Tibial nerve (tissue), 4 donors: ENCODE results near the gene RETREG2. TPM values are rescaled to one million over a fixed set of nuclear protein-coding genes. Genes with fewer than 3 reads are reported as not detected.

Experiments
- DNase-seq, 2 donors: peaks; one replicate each; pipeline ENCODE4 v3.0.0-alpha.2; 2019; ENCODE audit warnings: low spot score in 2 of 2
- H3K27ac ChIP-seq, 4 donors: fragments of 200-600 bp; sonication (generic) in 3 of 4; one replicate each; pipeline ENCODE4 v1.5.1; 2017 to 2019; ENCODE audit warnings: mild to moderate bottlenecking in 1 of 4
- H3K27me3 ChIP-seq, 2 donors: fragments of 200-600 bp; sonication (generic) in 1 of 2; one replicate each; pipeline versions ENCODE4 v1.5.1 to v1.6.0; 2017 to 2019
- H3K36me3 ChIP-seq, 3 donors: fragments of 200-600 bp; sonication (generic); one replicate each; pipeline ENCODE4 v1.5.1; 2018 to 2019
- H3K4me1 ChIP-seq, 4 donors: fragments of 200-600 bp; sonication (generic) in 3 of 4; one replicate each; pipeline ENCODE4 v1.5.1; 2017 to 2019
- H3K4me3 ChIP-seq, 4 donors: fragments of 200-600 bp; sonication (generic) in 3 of 4; one replicate each; pipeline ENCODE4 v1.5.1; 2017 to 2019; ENCODE audit warnings: mild to moderate bottlenecking in 1 of 4, moderate library complexity in 1 of 4
- H3K9me3 ChIP-seq, 4 donors: fragments of 200-600 bp; sonication (generic) in 3 of 4; one replicate each; pipeline ENCODE4 v1.5.1; 2017 to 2019
- CTCF ChIP-seq, 5 experiments: fragments of 200-600 bp in 3 of 5; fragments of 450-650 bp in 2 of 5; sonication (generic) in 3 of 5; IDR thresholded peaks; one replicate each; pipeline ENCODE4 v1.5.1; 2016 to 2019; ENCODE audit warnings: antibody characterized with exemption in 5 of 5, mild to moderate bottlenecking in 3 of 5, moderate library complexity in 2 of 5
- EP300 ChIP-seq, 2 donors: sonication (generic); formaldehyde crosslinking; IDR thresholded peaks; one replicate each; pipeline ENCODE4 v1.6.1; 2017; ENCODE audit warnings: antibody characterized with exemption in 2 of 2, mild to moderate bottlenecking in 1 of 2
- POLR2A ChIP-seq, 2 donors: fragments of 450-650 bp; IDR thresholded peaks; one replicate each; pipeline ENCODE4 v1.6.1; 2017; ENCODE audit warnings: antibody characterized with exemption in 2 of 2, mild to moderate bottlenecking in 2 of 2, moderate library complexity in 2 of 2
- whole genome bisulfite sequencing, 2 donors: methylation state at CpG; one replicate each; pipeline ENCODE4 v1.1.5; 2018; 5-methylcytosine and 5-hydroxymethylcytosine counted together
- total RNA-seq, 4 donors: library from RNA; depleted of rRNA; stranded (reverse); fragments of >200 nt; gene quantifications; one replicate each; pipeline ENCODE4 v1.1.0, GENCODE V29; 2016

Gene RETREG2
- total RNA-seq, 4 donors from 2014 or later: 45.8 to 59.4 (median 54.3) TPM

GRCh38 chr2:219172231-219173154 is 5.6 kb upstream of the RETREG2 start:
- Histone ChIP-seq H3K27me3 (no peaks in the 10 kb centered on the region), H3K9me3 (no peaks in the 10 kb centered on the region), H3K36me3 (peaks cover 0 to 35% (median 19%) of the 10 kb centered on the region in 3 donors), H3K4me3 (no peak overlapping the region), H3K4me1 (peaks cover 3 to 38% (median 21%) of the 10 kb centered on the region in 4 donors), H3K27ac (peak overlapping the region in 3 of 4 donors; percentile 50 to 94 (median 84))
- WGBS, 2 donors: 85 to 88% methylated on average over 16 of the region's 16 CpGs
- no peak for DNase-seq
- TF ChIP-seq POLR2A (IDR thresholded peaks at IDR 0.05): no peak
- no peak for TF ChIP-seq CTCF (IDR thresholded peaks at IDR 0.05)
- no peak for TF ChIP-seq EP300 (IDR thresholded peaks at IDR 0.05)

GRCh38 chr2:219173176-219173575 is 4.9 kb upstream of the RETREG2 start:
- WGBS, 2 donors: 88 to 89% methylated on average over 6 of the region's 6 CpGs
- TF ChIP-seq EP300 (IDR thresholded peaks at IDR 0.05) (no peak), POLR2A (IDR thresholded peaks at IDR 0.05) (no peak), CTCF (IDR thresholded peaks at IDR 0.05) (no peak)
- Histone ChIP-seq H3K27ac (no peak overlapping the region), H3K4me1 (peaks cover 3 to 38% (median 21%) of the 10 kb centered on the region in 4 donors), H3K4me3 (no peak overlapping the region), H3K9me3 (no peaks in the 10 kb centered on the region), H3K36me3 (peaks cover 0 to 35% (median 19%) of the 10 kb centered on the region in 3 donors), H3K27me3 (no peaks in the 10 kb centered on the region)
- DNase-seq: no peak

- WGBS, 2 donors: 91 to 95% methylated on average over 3 of the region's 3 CpGs
- Histone ChIP-seq H3K36me3 (peaks cover 0 to 35% (median 19%) of the 10 kb centered on the region in 3 donors), H3K9me3 (no peaks in the 10 kb centered on the region), H3K27me3 (no peaks in the 10 kb centered on the region), H3K27ac (no peak overlapping the region), H3K4me3 (no peak overlapping the region), H3K4me1 (peaks cover 3 to 44% (median 27%) of the 10 kb centered on the region in 4 donors)
- TF ChIP-seq EP300 (IDR thresholded peaks at IDR 0.05) (no peak), POLR2A (IDR thresholded peaks at IDR 0.05) (no peak), CTCF (IDR thresholded peaks at IDR 0.05) (no peak)
- no peak for DNase-seq
These were observed 3.9 kb upstream of the RETREG2 start for GRCh38 chr2:219174146-219174545.

GRCh38 chr2:219174801-219175200 is 3.3 kb upstream of the RETREG2 start:
- no peaks in the 10 kb centered on the region for H3K9me3 ChIP-seq
- H3K27me3 ChIP-seq: no peaks in the 10 kb centered on the region
- H3K4me3 ChIP-seq: no peak overlapping the region
- peaks cover 0 to 38% (median 19%) of the 10 kb centered on the region in 3 donors for H3K36me3 ChIP-seq
- WGBS, 2 donors: 85% methylated on average over 7 of the region's 7 CpGs
- H3K4me1 ChIP-seq: peaks cover 3 to 51% (median 32%) of the 10 kb centered on the region in 4 donors
- TF ChIP-seq EP300 (IDR thresholded peaks at IDR 0.05) (no peak), CTCF (IDR thresholded peaks at IDR 0.05) (no peak), POLR2A (IDR thresholded peaks at IDR 0.05) (no peak)
- no peak for DNase-seq
- H3K27ac ChIP-seq: peak overlapping the region in 1 of 4 donors; percentile 98

- H3K27ac ChIP-seq: peak overlapping the region in 3 of 4 donors; percentile 98 to 99 (median 98)
- TF ChIP-seq CTCF (IDR thresholded peaks at IDR 0.05): no peak
- no peak for TF ChIP-seq EP300 (IDR thresholded peaks at IDR 0.05)
- TF ChIP-seq POLR2A (IDR thresholded peaks at IDR 0.05): no peak
- H3K4me3 ChIP-seq: peak overlapping the region; percentile 83 to 94 (median 92)
- H3K4me1 ChIP-seq: peaks cover 3 to 52% (median 34%) of the 10 kb centered on the region in 4 donors
- H3K36me3 ChIP-seq: peaks cover 0 to 45% (median 19%) of the 10 kb centered on the region in 3 donors
- no peaks in the 10 kb centered on the region for H3K27me3 ChIP-seq
- H3K9me3 ChIP-seq: no peaks in the 10 kb centered on the region
- DNase-seq: no peak
- WGBS, 2 donors: 78% methylated on average over 7 of the region's 7 CpGs
These were observed 2.6 kb upstream of the RETREG2 start for GRCh38 chr2:219175486-219175885.
